BLaER1 (cell line): ENCODE data around the gene MARCHF3.
A peak's percentile ranks its signal among the peaks of the same experiment; 100 is the strongest.
"Not testable (repeated sequence)": the region's sequence is repeated elsewhere in the genome, so short reads cannot be mapped to it uniquely, and the experiment has no call there.

ENCODE experiments used
- H3K27ac ChIP-seq: shearing (Covaris generic); formaldehyde crosslinking; 2 replicates; pipeline ENCODE4 v1.8.1; 2022
- H3K27me3 ChIP-seq: shearing (Covaris generic); formaldehyde crosslinking; 2 replicates; pipeline ENCODE4 v1.8.1; 2022
- H3K36me3 ChIP-seq: shearing (Covaris generic); formaldehyde crosslinking; 2 replicates; pipeline ENCODE4 v1.8.1; 2022
- H3K4me1 ChIP-seq: shearing (Covaris generic); formaldehyde crosslinking; 2 replicates; pipeline ENCODE4 v1.8.1; 2022
- H3K4me2 ChIP-seq: shearing (Covaris generic); formaldehyde crosslinking; 2 replicates; pipeline ENCODE4 v1.8.1; 2022
- H3K4me3 ChIP-seq: shearing (Covaris generic); formaldehyde crosslinking; 2 replicates; pipeline ENCODE4 v1.8.1; 2022
- H3K9ac ChIP-seq: shearing (Covaris generic); formaldehyde crosslinking; 2 replicates; pipeline ENCODE4 v1.8.1; 2022
- H3K9me3 ChIP-seq: shearing (Covaris generic); formaldehyde crosslinking; 2 replicates; pipeline ENCODE4 v1.8.1; 2022
- H4K20me1 ChIP-seq: shearing (Covaris generic); formaldehyde crosslinking; 2 replicates; pipeline ENCODE4 v1.8.1; 2022
- Cebpa-rat ChIP-seq: shearing (Covaris generic); IDR thresholded peaks from 2 replicates; pipeline ENCODE4 v1.8.1; 2022

MARCHF3 gene

GRCh38 chr5:127029581-127030258, 638 bp downstream of the MARCHF3 start:
- no peaks in the 10 kb centered on the region for H3K9me3 ChIP-seq
- H3K36me3 ChIP-seq = no peaks in the 10 kb centered on the region
- TF ChIP-seq Cebpa-rat = no peak
- peak overlapping the region; percentile 80 for H3K4me2 ChIP-seq
- peaks cover 50% of the 10 kb centered on the region for H4K20me1 ChIP-seq
- H3K4me3 ChIP-seq = peak overlapping the region; percentile 88
- H3K4me1 ChIP-seq = peaks cover 51% of the 10 kb centered on the region
- peak overlapping the region; percentile 88 for H3K27ac ChIP-seq
- H3K9ac ChIP-seq = peak overlapping the region; percentile 90
- no peaks in the 10 kb centered on the region for H3K27me3 ChIP-seq

- Histone ChIP-seq H3K27me3 (no peaks in the 10 kb centered on the region), H3K4me1 (peaks cover 59% of the 10 kb centered on the region), H4K20me1 (peaks cover 57% of the 10 kb centered on the region), H3K9me3 (no peaks in the 10 kb centered on the region), H3K36me3 (0 out of 2 replicates have a peak, but pooled peaks cover 4% of the 10 kb centered on the region), H3K4me3 (peak overlapping the region; percentile 88), H3K27ac (peak overlapping the region; percentile 88), H3K4me2 (peak overlapping the region; percentile 80), H3K9ac (peak overlapping the region; percentile 90)
- TF ChIP-seq Cebpa-rat = no peak
Observed at GRCh38 chr5:127028822-127029457, 1.4 kb downstream of the MARCHF3 start.

GRCh38 chr5:127027539-127027938, 2.8 kb downstream of the MARCHF3 start:
- no peaks in the 10 kb centered on the region for H3K27me3 ChIP-seq
- H3K9me3 ChIP-seq = peaks cover 2% of the 10 kb centered on the region
- peak overlapping the region; percentile 17; the same call in 1 of the 2 replicates for H3K9ac ChIP-seq
- peaks cover 67% of the 10 kb centered on the region for H3K4me1 ChIP-seq
- H3K4me2 ChIP-seq = peak overlapping the region; percentile 80
- peaks cover 59% of the 10 kb centered on the region for H4K20me1 ChIP-seq
- TF ChIP-seq Cebpa-rat = no peak
- peak overlapping the region; percentile 52 for H3K27ac ChIP-seq
- H3K36me3 ChIP-seq = peaks cover 18% of the 10 kb centered on the region; the same call in 1 of the 2 replicates
- H3K4me3 ChIP-seq = peak overlapping the region; percentile 32; the same call in 1 of the 2 replicates

GRCh38 chr5:127026166-127026565, 4.2 kb downstream of the MARCHF3 start:
- H3K4me2 ChIP-seq = peak overlapping the region; percentile 80
- no peak overlapping the region for H3K4me3 ChIP-seq
- no peaks in the 10 kb centered on the region for H3K27me3 ChIP-seq
- no peak for TF ChIP-seq Cebpa-rat
- peak overlapping the region; percentile 17; the same call in 1 of the 2 replicates for H3K9ac ChIP-seq
- H3K4me1 ChIP-seq = peaks cover 70% of the 10 kb centered on the region
- H3K27ac ChIP-seq = peak overlapping the region; percentile 14; the same call in 1 of the 2 replicates
- peaks cover 6% of the 10 kb centered on the region for H3K9me3 ChIP-seq
- peaks cover 59% of the 10 kb centered on the region for H4K20me1 ChIP-seq
- H3K36me3 ChIP-seq = peaks cover 25% of the 10 kb centered on the region

- Histone ChIP-seq H3K27ac (no peak overlapping the region), H3K9me3 (peaks cover 6% of the 10 kb centered on the region), H3K9ac (peak overlapping the region; percentile 17; the same call in 1 of the 2 replicates), H3K36me3 (peaks cover 25% of the 10 kb centered on the region), H3K4me1 (peaks cover 75% of the 10 kb centered on the region), H4K20me1 (peaks cover 59% of the 10 kb centered on the region), H3K4me2 (peak overlapping the region; percentile 80), H3K27me3 (no peaks in the 10 kb centered on the region), H3K4me3 (no peak overlapping the region)
- no peak for TF ChIP-seq Cebpa-rat
Observed at GRCh38 chr5:127025467-127025866, 4.9 kb downstream of the MARCHF3 start.

GRCh38 chr5:127024821-127025220, 5.5 kb downstream of the MARCHF3 start:
- Histone ChIP-seq H3K9me3 (peaks cover 6% of the 10 kb centered on the region), H3K36me3 (peaks cover 25% of the 10 kb centered on the region), H4K20me1 (peaks cover 59% of the 10 kb centered on the region), H3K9ac (no peak overlapping the region), H3K4me2 (peak overlapping the region; percentile 80; the same call in 1 of the 2 replicates), H3K4me3 (no peak overlapping the region), H3K27ac (no peak overlapping the region), H3K27me3 (no peaks in the 10 kb centered on the region), H3K4me1 (peaks cover 82% of the 10 kb centered on the region)
- no peak for TF ChIP-seq Cebpa-rat

GRCh38 chr5:127023552-127024191, 6.7 kb downstream of the MARCHF3 start:
- H3K27ac ChIP-seq, H3K27me3 ChIP-seq, H3K9ac ChIP-seq, H3K9me3 ChIP-seq, H3K4me3 ChIP-seq: not testable (repeated sequence)
- Histone ChIP-seq H3K4me1 (peaks cover 92% of the 10 kb centered on the region), H3K36me3 (peaks cover 25% of the 10 kb centered on the region), H3K4me2 (peak overlapping the region; percentile 32; the same call in 1 of the 2 replicates), H4K20me1 (peaks cover 49% of the 10 kb centered on the region)

- Histone ChIP-seq H3K4me3 (no peak overlapping the region), H3K9me3 (peaks cover 13% of the 10 kb centered on the region), H3K27ac (no peak overlapping the region), H4K20me1 (peaks cover 41% of the 10 kb centered on the region), H3K9ac (no peak overlapping the region), H3K4me1 (peaks cover 88% of the 10 kb centered on the region), H3K27me3 (no peaks in the 10 kb centered on the region), H3K4me2 (0 out of 2 replicates have a peak overlapping the region, but pooled peaks have one; percentile 2), H3K36me3 (peaks cover 32% of the 10 kb centered on the region)
- TF ChIP-seq Cebpa-rat = no peak
Observed at GRCh38 chr5:127022846-127023245, 7.5 kb downstream of the MARCHF3 start.

- H3K27ac ChIP-seq = peak overlapping the region; percentile 55
- H3K4me2 ChIP-seq = peak overlapping the region; percentile 73
- TF ChIP-seq Cebpa-rat = no peak
- H3K4me1 ChIP-seq = peaks cover 68% of the 10 kb centered on the region
- peaks cover 30% of the 10 kb centered on the region for H3K9me3 ChIP-seq
- H3K36me3 ChIP-seq = peaks cover 32% of the 10 kb centered on the region
- H3K27me3 ChIP-seq = no peaks in the 10 kb centered on the region
- H3K4me3 ChIP-seq = peak overlapping the region; percentile 43; the same call in 1 of the 2 replicates
- H3K9ac ChIP-seq = no peak overlapping the region; the same call in 1 of the 2 replicates
- peaks cover 12% of the 10 kb centered on the region for H4K20me1 ChIP-seq
Observed at GRCh38 chr5:127019928-127020327, 10.4 kb downstream of the MARCHF3 start.

- peaks cover 75% of the 10 kb centered on the region for H3K4me1 ChIP-seq
- H3K9me3 ChIP-seq = peaks cover 24% of the 10 kb centered on the region
- H3K4me3 ChIP-seq, H3K27me3 ChIP-seq, H3K36me3 ChIP-seq, H3K9ac ChIP-seq, H3K27ac ChIP-seq, H3K4me2 ChIP-seq, H4K20me1 ChIP-seq: not testable (repeated sequence)
Observed at GRCh38 chr5:127016722-127017121, 13.6 kb downstream of the MARCHF3 start.
